Measurements from ENCODE around the gene STRN.
"Not testable (repeated sequence)": the region's sequence is repeated elsewhere in the genome, so short reads cannot be mapped to it uniquely, and the experiment has no call there.

DNA sequence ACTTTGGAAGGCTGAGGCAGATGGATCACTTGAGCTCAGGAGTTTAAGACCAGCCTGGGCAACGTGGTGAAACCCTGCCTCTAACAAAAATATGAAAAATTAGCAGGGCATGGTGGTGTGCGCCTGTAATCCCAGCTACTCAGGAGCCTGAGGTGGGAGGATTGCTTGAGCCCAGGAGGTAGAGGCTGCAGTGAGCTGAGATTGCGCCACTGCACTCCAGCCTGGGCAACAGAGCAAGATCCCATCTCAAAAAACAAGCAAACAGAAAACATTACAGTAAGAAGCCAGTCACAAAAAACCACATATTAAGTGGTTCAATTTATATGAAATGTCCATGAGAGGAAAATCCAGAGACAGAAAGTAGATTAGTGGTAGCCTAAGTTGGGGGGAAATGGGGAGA is 12.7 kb upstream of the STRN start:
- not testable (repeated sequence) for TF ChIP-seq POLR2A (IDR thresholded peaks at IDR 0.05)
- TF ChIP-seq, protein P1, sequence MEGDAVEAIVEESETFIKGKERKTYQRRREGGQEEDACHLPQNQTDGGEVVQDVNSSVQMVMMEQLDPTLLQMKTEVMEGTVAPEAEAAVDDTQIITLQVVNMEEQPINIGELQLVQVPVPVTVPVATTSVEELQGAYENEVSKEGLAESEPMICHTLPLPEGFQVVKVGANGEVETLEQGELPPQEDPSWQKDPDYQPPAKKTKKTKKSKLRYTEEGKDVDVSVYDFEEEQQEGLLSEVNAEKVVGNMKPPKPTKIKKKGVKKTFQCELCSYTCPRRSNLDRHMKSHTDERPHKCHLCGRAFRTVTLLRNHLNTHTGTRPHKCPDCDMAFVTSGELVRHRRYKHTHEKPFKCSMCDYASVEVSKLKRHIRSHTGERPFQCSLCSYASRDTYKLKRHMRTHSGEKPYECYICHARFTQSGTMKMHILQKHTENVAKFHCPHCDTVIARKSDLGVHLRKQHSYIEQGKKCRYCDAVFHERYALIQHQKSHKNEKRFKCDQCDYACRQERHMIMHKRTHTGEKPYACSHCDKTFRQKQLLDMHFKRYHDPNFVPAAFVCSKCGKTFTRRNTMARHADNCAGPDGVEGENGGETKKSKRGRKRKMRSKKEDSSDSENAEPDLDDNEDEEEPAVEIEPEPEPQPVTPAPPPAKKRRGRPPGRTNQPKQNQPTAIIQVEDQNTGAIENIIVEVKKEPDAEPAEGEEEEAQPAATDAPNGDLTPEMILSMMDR (IDR thresholded peaks at IDR 0.05): not testable (repeated sequence)
